Stimulated activated CD4-positive, alpha-beta T cell treated with anti-CD3 and anti-CD28 coated beads, Interleukin-12 subunit alpha, Interleukin-12 subunit beta, amount 100 ng/mL, for 24 hours (primary cell): ENCODE results near the gene PACC1.
"Not testable (repeated sequence)": the region's sequence is repeated elsewhere in the genome, so short reads cannot be mapped to it uniquely, and the experiment has no call there.

Experiments
- DNase-seq, 2 experiments: peaks; one replicate each; pipeline ENCODE4 v3.0.0-alpha.2; 2020; ENCODE audit warnings: low read depth in 2 of 2

The PACC1 gene

GRCh38 chr1:212326541-212326940 lies 88.1 kb downstream of the PACC1 start:
- no peak for DNase-seq

DNA sequence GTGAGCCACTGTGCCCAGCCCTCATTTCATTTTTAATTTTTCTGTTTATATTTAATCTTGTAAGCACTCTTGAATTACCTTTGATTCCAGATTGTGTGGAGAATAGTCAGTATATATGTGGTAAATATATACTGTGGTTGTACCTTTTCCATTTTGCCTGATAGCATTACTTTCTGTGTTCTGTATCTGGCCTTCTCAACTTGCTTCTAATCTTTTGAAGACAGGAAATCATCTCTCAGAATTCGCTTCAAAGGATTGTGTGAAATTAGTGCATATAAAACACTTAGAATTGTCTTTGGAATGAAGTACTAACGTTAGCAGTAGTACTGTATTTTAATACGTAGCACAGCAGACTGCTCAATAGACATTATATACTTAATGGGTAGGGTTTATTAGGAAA lies 91.6 kb downstream of the PACC1 start:
- DNase-seq: no peak

DNA sequence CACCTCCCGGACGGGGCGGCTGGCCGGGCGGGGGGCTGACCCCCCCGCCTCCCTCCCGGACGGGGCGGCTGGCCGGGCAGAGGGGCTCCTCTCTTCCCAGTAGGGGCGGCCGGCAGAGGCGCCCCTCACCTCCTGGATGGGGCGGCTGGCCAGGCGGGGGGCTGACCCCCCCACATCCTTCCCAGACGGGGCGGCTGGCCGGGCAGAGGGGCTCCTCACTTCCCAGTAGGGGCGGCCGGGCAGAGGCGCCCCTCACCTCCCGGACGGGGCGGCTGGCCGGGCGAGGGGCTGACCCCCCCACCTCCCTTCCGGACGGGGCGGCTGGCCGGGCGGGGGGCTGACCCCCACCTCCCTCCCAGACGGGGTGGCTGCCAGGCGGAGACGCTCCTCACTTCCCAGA lies 93.7 kb downstream of the PACC1 start:
- DNase-seq: not testable (repeated sequence)

DNA sequence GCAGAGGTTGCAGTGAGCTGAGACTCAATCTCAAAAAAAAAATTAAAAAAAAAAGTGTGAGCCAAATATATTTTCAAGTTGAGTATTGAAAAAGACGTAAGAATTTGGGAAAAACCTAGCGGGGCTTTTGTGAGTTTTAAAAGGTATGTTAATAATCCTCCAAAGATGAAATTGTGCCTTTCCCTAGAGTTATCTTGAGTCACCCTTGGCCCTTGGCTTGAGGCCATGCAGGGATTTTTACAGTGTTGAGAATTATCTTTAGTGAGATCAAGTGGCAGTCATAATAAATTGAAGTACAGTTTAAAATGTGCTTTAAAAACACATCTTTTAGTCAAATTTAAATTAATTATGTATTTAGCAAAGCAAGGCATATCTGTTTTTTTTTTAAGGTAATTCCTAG lies 96.8 kb downstream of the PACC1 start:
- no peak for DNase-seq

GRCh38 chr1:212315907-212316306 lies 98.8 kb downstream of the PACC1 start:
- no peak for DNase-seq

DNA sequence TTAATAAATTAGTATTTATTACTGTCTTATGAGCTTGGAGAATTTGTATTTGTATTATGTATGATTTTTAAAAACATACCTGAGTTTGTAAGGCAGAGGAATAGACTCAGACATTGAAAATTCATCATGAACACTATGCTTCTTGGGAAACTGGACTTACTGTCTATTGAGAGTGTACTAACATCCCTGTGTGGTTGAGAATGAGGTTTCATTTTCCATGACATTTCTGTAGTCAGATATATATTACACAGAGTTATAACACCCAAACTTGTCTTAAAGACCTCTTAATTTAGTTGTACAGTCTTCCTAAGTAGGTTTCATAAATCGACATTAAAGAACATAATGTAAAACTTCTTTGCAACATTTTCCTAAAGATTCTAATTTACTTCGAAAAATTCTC lies 99.5 kb downstream of the PACC1 start:
- no peak for DNase-seq
